Ovary (tissue), 9 donors: ENCODE results near the gene PPP4R1. TPM values are rescaled to one million over a fixed set of nuclear protein-coding genes. Genes with fewer than 3 reads are reported as not detected.

ENCODE experiments used
- DNase-seq, 5 donors: peaks; one replicate each; pipeline ENCODE4 v3.0.0-alpha.2; 2019 to 2020
- H3K27ac ChIP-seq, 2 donors: fragments of 200-600 bp; one replicate each; pipeline versions ENCODE4 v1.5.1 to v1.8.0; 2019 to 2022
- H3K27me3 ChIP-seq: fragments of 200-600 bp; one replicate; pipeline ENCODE4 v1.8.0; 2022
- H3K36me3 ChIP-seq: fragments of 200-600 bp; sonication (generic); one replicate; pipeline ENCODE4 v1.5.1; 2019
- H3K4me1 ChIP-seq: one replicate; pipeline ENCODE4 v1.8.1; 2013; ENCODE audit warnings: mild to moderate bottlenecking, moderate library complexity; ENCODE audit not compliant: insufficient read depth
- H3K4me3 ChIP-seq: fragments of 200-600 bp; sonication (generic); one replicate; pipeline ENCODE4 v1.5.1; 2017
- H3K9me3 ChIP-seq, 2 donors: fragments of 200-600 bp in 1 of 2; sonication (generic) in 1 of 2; one replicate each; pipeline versions ENCODE4 v1.5.1 to v1.8.1; 2013 to 2019; ENCODE audit warnings: mild to moderate bottlenecking in 1 of 2, moderate library complexity in 1 of 2
- CTCF ChIP-seq, 3 donors: fragments of 450-650 bp in 2 of 3; fragments of 200-600 bp in 1 of 3; IDR thresholded peaks; one replicate each; pipeline versions ENCODE4 v1.5.1 to v1.8.0; 2016 to 2022; ENCODE audit warnings: antibody characterized with exemption in 3 of 3, mild to moderate bottlenecking in 1 of 3
- EP300 ChIP-seq: sonication (generic); formaldehyde crosslinking; IDR thresholded peaks from one replicate; pipeline ENCODE4 v1.6.1; 2017; ENCODE audit warnings: antibody characterized with exemption
- POLR2A ChIP-seq: fragments of 450-650 bp; IDR thresholded peaks from one replicate; pipeline ENCODE4 v1.6.1; 2017; ENCODE audit warnings: antibody characterized with exemption, mild to moderate bottlenecking, moderate library complexity
- WGBS, 3 donors: extraction: QIAGEN DNeasy Blood & Tissue Kit in 1 of 3; methylation state at CpG; one replicate each; pipeline versions ENCODE4 v1.1.5 to v1.1.7; 2013 to 2017; 5-methylcytosine and 5-hydroxymethylcytosine counted together
- intact Hi-C, 4 donors: fragments of 100-400 bp; cut with DNase I; formaldehyde crosslinking; loops; one replicate each; pipeline versions ENCODE4 v1.11.0 to v1.15.1; 2022 to 2023
- polyA plus RNA-seq, 2 donors: library from polyadenylated mRNA; stranded (reverse); fragments of 200-250 nt in 1 of 2; fragments of 350-450 nt in 1 of 2; fragmentation: Illumina TruSeq in 1 of 2; extraction: RNeasy Lipid Tissue Mini Kit (QIAGEN cat#74804) in 1 of 2; gene quantifications; one replicate each; pipeline ENCODE4 v1.2.3, GENCODE V29; 2013 to 2014
- total RNA-seq, 7 donors: library from RNA; depleted of rRNA in 2 of 7; stranded (reverse); fragments of >200 nt in 2 of 7; fragmentation: NEBNext Ultra II Directional in 3 of 7; extraction: Animal tissue kit (Norgen Biotek cat#: 25700) in 3 of 7; gene quantifications; one replicate each; pipeline versions ENCODE4 v1.1.0 to v1.2.4, GENCODE V29; 2016 to 2023
- donor health status: DM: no; HTN: no; CAD: no; lungs with moderate emphysema.
- donor health status: DM: no; HTN: no; CAD: no.
- donor health status: Bipolar disorder and iron deficiency.
- donor health status: DM: yes; HTN: yes; CAD: no.
- donor health status: DM: no; HTN: no; CAD: no.
- donor health status: DM: yes; HTN: yes; CAD: no.

Gene PPP4R1
- total and polyA plus RNA-seq, 9 donors: 31.4 to 128 (median 107) TPM

- Histone ChIP-seq H3K9me3 (no peaks in the 10 kb centered on the region), H3K4me1 (peaks cover 1% of the 10 kb centered on the region), H3K27me3 (no peaks in the 10 kb centered on the region), H3K4me3 (no peak overlapping the region), H3K27ac (no peak overlapping the region), H3K36me3 (no peaks in the 10 kb centered on the region)
- DNase-seq: no peak
- no peak for TF ChIP-seq POLR2A
- TF ChIP-seq CTCF (IDR thresholded peaks at IDR 0.05): no peak
- TF ChIP-seq EP300: no peak
- intact Hi-C loops: no loop called here
- 89 to 97% (median 92%) methylated on average over 7 of the region's 7 CpGs for WGBS, 3 donors
Observed at GRCh38 chr18:9658087-9658641, 43.8 kb upstream of the PPP4R1 start.

- Histone ChIP-seq H3K27me3 (no peaks in the 10 kb centered on the region), H3K4me3 (no peak overlapping the region), H3K36me3 (no peaks in the 10 kb centered on the region), H3K4me1 (peaks cover 1% of the 10 kb centered on the region), H3K9me3 (no peaks in the 10 kb centered on the region), H3K27ac (no peak overlapping the region)
- TF ChIP-seq EP300: no peak
- TF ChIP-seq CTCF (IDR thresholded peaks at IDR 0.05): no peak
- TF ChIP-seq POLR2A: no peak
- intact Hi-C loops: no loop called here
- WGBS, 3 donors: 88 to 91% (median 88%) methylated on average over 1 of the region's 1 CpG
- no peak for DNase-seq
Observed at GRCh38 chr18:9655232-9655767, 40.9 kb upstream of the PPP4R1 start.

GRCh38 chr18:9653390-9653789 lies 39.0 kb upstream of the PPP4R1 start:
- H3K4me3 ChIP-seq: no peak overlapping the region
- intact Hi-C loops: no loop called here
- DNase-seq: peak in 3 of 5 donors; percentile 20 to 37 (median 24)

GRCh38 chr18:9649164-9649540 lies 34.8 kb upstream of the PPP4R1 start:
- no peaks in the 10 kb centered on the region for H3K27me3 ChIP-seq
- no peaks in the 10 kb centered on the region for H3K4me1 ChIP-seq
- DNase-seq: no peak
- intact Hi-C loops: no loop called here
- WGBS, 3 donors: 79 to 90% (median 87%) methylated on average over 3 of the region's 3 CpGs
- TF ChIP-seq CTCF (IDR thresholded peaks at IDR 0.05) (no peak), EP300 (no peak), POLR2A (no peak)
- H3K4me3 ChIP-seq: no peak overlapping the region
- no peak overlapping the region for H3K27ac ChIP-seq
- H3K9me3 ChIP-seq: no peaks in the 10 kb centered on the region
- no peaks in the 10 kb centered on the region for H3K36me3 ChIP-seq

More at GRCh38 chr18:9653390-9653789, 39.0 kb upstream of the PPP4R1 start:
- H3K27me3 ChIP-seq: no peaks in the 10 kb centered on the region
- 63 to 74% (median 65%) methylated on average over 5 of the region's 5 CpGs for WGBS, 3 donors
- H3K9me3 ChIP-seq: no peaks in the 10 kb centered on the region
- TF ChIP-seq POLR2A: no peak
- TF ChIP-seq CTCF (IDR thresholded peaks at IDR 0.05): no peak
- no peak for TF ChIP-seq EP300
- no peak overlapping the region for H3K27ac ChIP-seq
- peaks cover 1% of the 10 kb centered on the region for H3K4me1 ChIP-seq
- H3K36me3 ChIP-seq: no peaks in the 10 kb centered on the region
